Neural crest cell (in vitro differentiated cells): ENCODE data around the gene HTRA1. TPM values are rescaled to one million over a fixed set of nuclear protein-coding genes. Genes with fewer than 3 reads are reported as not detected.

Experiments
- DNase-seq: peaks from one replicate; pipeline ENCODE4 v3.0.0; 2021; ENCODE audit warnings: low read depth, mixed read lengths, low spot score
- H3K27ac Mint-ChIP-seq: one replicate; pipeline ENCODE4 v1.8.0; 2021; ENCODE audit warnings: mild to moderate bottlenecking, mixed read lengths; ENCODE audit not compliant: unreplicated experiment
- H3K27me3 Mint-ChIP-seq: 2 replicates; pipeline ENCODE4 v1.8.0; 2021; ENCODE audit warnings: low read depth, mild to moderate bottlenecking, mixed read lengths
- H3K36me3 Mint-ChIP-seq: 2 replicates; pipeline ENCODE4 v1.8.0; 2021; ENCODE audit warnings: low read depth, mild to moderate bottlenecking, mixed read lengths
- H3K4me1 Mint-ChIP-seq: 2 replicates; pipeline ENCODE4 v1.8.0; 2021; ENCODE audit warnings: mixed read lengths
- H3K4me3 Mint-ChIP-seq: one replicate; pipeline ENCODE4 v1.8.0; 2021; ENCODE audit warnings: mild to moderate bottlenecking, mixed read lengths
- H3K9me3 Mint-ChIP-seq: 2 replicates; pipeline ENCODE4 v1.8.0; 2021; ENCODE audit warnings: mixed read lengths
- total RNA-seq: library from RNA; stranded (reverse); gene quantifications from 2 replicates; pipeline ENCODE4 v1.2.1, GENCODE V29; 2021
- TF ChIP-seq, protein P1 (sequence below): fragments of 200-600 bp; sonication (generic); conservative IDR thresholded peaks from 2 replicates; pipeline ENCODE4 v1.5.0; 2021; ENCODE audit warnings: antibody characterized with exemption, mild to moderate bottlenecking

The HTRA1 gene
- total RNA-seq, 1 donor from 2014 or later: 8.2 TPM

GRCh38 chr10:122495406-122496340, 34.3 kb downstream of the HTRA1 start:
- no peak overlapping the region for H3K27ac Mint-ChIP-seq
- no peak for DNase-seq
- no peaks in the 10 kb centered on the region for H3K36me3 Mint-ChIP-seq

DNA sequence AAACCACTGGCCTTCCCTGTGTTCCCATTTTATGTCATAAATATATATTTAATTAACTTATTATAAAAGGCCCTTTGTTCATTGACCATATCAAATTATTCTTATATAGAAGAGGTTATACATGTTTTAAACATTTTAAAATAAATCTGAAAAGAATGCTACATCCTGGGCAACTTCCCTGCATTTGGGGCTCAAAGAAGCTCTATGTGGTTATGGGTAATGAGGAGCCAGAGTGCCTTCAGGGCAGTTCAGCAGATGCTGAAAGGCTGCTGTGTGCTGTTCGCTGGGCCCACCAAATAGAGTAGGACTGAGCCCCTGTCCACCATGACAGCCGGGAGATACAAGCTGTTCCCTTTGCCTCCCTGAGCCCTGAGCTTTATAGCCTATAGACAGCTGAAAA, 35.9 kb downstream of the HTRA1 start:
- Mint-ChIP-seq H3K4me3 (no peak overlapping the region), H3K9me3 (no peaks in the 10 kb centered on the region), H3K27ac (no peak overlapping the region), H3K27me3 (no peaks in the 10 kb centered on the region), H3K4me1 (peaks cover 5% of the 10 kb centered on the region), H3K36me3 (no peaks in the 10 kb centered on the region)
- TF ChIP-seq, protein P1, sequence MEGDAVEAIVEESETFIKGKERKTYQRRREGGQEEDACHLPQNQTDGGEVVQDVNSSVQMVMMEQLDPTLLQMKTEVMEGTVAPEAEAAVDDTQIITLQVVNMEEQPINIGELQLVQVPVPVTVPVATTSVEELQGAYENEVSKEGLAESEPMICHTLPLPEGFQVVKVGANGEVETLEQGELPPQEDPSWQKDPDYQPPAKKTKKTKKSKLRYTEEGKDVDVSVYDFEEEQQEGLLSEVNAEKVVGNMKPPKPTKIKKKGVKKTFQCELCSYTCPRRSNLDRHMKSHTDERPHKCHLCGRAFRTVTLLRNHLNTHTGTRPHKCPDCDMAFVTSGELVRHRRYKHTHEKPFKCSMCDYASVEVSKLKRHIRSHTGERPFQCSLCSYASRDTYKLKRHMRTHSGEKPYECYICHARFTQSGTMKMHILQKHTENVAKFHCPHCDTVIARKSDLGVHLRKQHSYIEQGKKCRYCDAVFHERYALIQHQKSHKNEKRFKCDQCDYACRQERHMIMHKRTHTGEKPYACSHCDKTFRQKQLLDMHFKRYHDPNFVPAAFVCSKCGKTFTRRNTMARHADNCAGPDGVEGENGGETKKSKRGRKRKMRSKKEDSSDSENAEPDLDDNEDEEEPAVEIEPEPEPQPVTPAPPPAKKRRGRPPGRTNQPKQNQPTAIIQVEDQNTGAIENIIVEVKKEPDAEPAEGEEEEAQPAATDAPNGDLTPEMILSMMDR: no peak
- no peak for DNase-seq

More at GRCh38 chr10:122495406-122496340, 34.3 kb downstream of the HTRA1 start:
- H3K4me1 Mint-ChIP-seq: peaks cover 14% of the 10 kb centered on the region
- H3K27me3 Mint-ChIP-seq: no peaks in the 10 kb centered on the region
- no peak overlapping the region for H3K4me3 Mint-ChIP-seq
- no peaks in the 10 kb centered on the region for H3K9me3 Mint-ChIP-seq
- TF ChIP-seq, protein P1: no peak

- no peaks in the 10 kb centered on the region for H3K36me3 Mint-ChIP-seq
- no peaks in the 10 kb centered on the region for H3K9me3 Mint-ChIP-seq
- no peaks in the 10 kb centered on the region for H3K27me3 Mint-ChIP-seq
- no peak overlapping the region for H3K27ac Mint-ChIP-seq
- peaks cover 5% of the 10 kb centered on the region for H3K4me1 Mint-ChIP-seq
- H3K4me3 Mint-ChIP-seq: no peak overlapping the region
- TF ChIP-seq, protein P1: no peak
- DNase-seq: no peak
Observed at GRCh38 chr10:122498521-122498920, 37.2 kb downstream of the HTRA1 start.

DNA sequence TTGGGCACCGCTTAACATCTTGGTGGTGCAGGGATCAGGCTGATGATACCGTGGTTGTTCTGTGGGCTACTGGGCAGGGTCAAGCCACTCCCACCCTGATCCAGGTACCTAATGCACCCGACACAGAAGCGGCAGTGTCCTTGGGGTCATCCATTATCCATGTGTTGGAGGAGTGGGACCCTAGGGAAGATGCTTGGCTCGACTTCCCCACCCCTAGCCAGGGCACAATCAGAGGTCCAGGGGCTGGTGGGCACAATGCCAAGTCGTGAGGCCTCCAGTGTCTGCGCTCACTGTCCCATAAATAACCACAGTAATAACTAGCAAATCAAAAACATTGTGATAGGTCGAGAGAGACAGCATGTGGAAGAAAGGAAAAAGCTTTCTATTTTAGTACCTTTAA, 37.7 kb downstream of the HTRA1 start:
- Mint-ChIP-seq H3K27ac (peak overlapping the region; percentile 77), H3K36me3 (no peaks in the 10 kb centered on the region), H3K27me3 (no peaks in the 10 kb centered on the region), H3K4me1 (peaks cover 5% of the 10 kb centered on the region), H3K4me3 (no peak overlapping the region), H3K9me3 (no peaks in the 10 kb centered on the region)
- TF ChIP-seq, protein P1: no peak
- DNase-seq: no peak

DNA sequence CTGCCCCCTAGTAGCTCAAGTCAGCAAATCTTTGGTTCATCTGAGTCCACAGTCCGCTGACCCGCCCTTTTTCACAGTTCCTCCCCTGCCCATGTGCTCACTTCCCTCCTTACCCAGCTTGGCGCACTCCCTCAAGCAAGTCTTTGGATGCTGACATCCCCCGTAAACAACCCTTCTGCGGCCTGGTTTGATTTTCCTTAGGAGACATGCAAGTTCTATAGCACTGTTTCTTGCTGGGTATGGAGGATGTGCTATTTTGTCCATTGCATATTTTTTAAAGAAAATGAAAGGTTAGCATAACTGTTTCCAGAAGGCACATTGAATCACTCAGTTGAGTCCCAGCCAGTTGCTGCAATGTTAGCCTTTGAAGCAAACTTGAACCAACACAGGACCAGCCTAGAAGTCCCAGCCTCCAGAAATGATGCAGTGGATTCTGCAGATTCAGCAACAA, 38.2 kb downstream of the HTRA1 start:
- Mint-ChIP-seq H3K4me1 (peaks cover 5% of the 10 kb centered on the region), H3K9me3 (no peaks in the 10 kb centered on the region), H3K36me3 (no peaks in the 10 kb centered on the region), H3K27ac (no peak overlapping the region), H3K4me3 (no peak overlapping the region), H3K27me3 (no peaks in the 10 kb centered on the region)
- TF ChIP-seq, protein P1: no peak
- no peak for DNase-seq
